Mesenchymal stem cell (in vitro differentiated cells and primary cell): ENCODE data around the gene RCAN1.

Experiments used
- DNase-seq: peaks from one replicate; pipeline ENCODE4 v3.0.0-alpha.2; 2013
- H2AFZ ChIP-seq: one replicate; pipeline ENCODE4 v1.6.1; 2013; ENCODE audit warnings: low read depth, mild to moderate bottlenecking, control low read depth, inconsistent platforms, low read length, moderate library complexity
- H2AK5ac ChIP-seq: 2 replicates; pipeline ENCODE4 v1.6.1; 2013; ENCODE audit warnings: low read length, moderate library complexity, mild to moderate bottlenecking, inconsistent platforms; ENCODE audit not compliant: severe bottlenecking
- H2BK120ac ChIP-seq: one replicate; pipeline ENCODE4 v1.6.1; 2013; ENCODE audit warnings: low read depth, mild to moderate bottlenecking, inconsistent platforms, low read length, moderate library complexity
- H2BK12ac ChIP-seq, 2 experiments: one replicate each; pipeline ENCODE4 v1.6.1; 2013; ENCODE audit warnings: inconsistent platforms in 2 of 2, low read length in 2 of 2, mild to moderate bottlenecking in 2 of 2, moderate library complexity in 2 of 2, control low read depth in 1 of 2
- H2BK15ac ChIP-seq: one replicate; pipeline ENCODE4 v1.6.1; 2013; ENCODE audit warnings: mild to moderate bottlenecking, low read depth, inconsistent platforms; ENCODE audit not compliant: poor library complexity, severe bottlenecking
- H2BK5ac ChIP-seq: 2 replicates; pipeline ENCODE4 v1.6.1; 2013; ENCODE audit warnings: low read depth, mild to moderate bottlenecking, low read length, control low read depth, inconsistent platforms; ENCODE audit not compliant: poor library complexity, severe bottlenecking
- H3K14ac ChIP-seq, 2 experiments: one replicate each; pipeline ENCODE4 v1.6.1; 2013; ENCODE audit warnings: inconsistent platforms in 2 of 2, low read length in 2 of 2, control low read depth in 1 of 2, mild to moderate bottlenecking in 1 of 2, moderate library complexity in 1 of 2
- H3K18ac ChIP-seq, 2 experiments: one replicate each; pipeline ENCODE4 v1.6.1; 2013; ENCODE audit warnings: inconsistent platforms in 2 of 2, low read length in 2 of 2, control low read depth in 1 of 2, low read depth in 1 of 2, mild to moderate bottlenecking in 1 of 2
- H3K23ac ChIP-seq, 2 experiments: one replicate each; pipeline ENCODE4 v1.6.1; 2013; ENCODE audit warnings: inconsistent platforms in 2 of 2, low read length in 2 of 2, mild to moderate bottlenecking in 2 of 2, moderate library complexity in 2 of 2, control low read depth in 1 of 2
- H3K27ac ChIP-seq: 2 replicates; pipeline ENCODE4 v1.5.1; 2013; ENCODE audit warnings: mild to moderate bottlenecking, moderate library complexity, low read length, control low read depth, inconsistent platforms; ENCODE audit not compliant: poor library complexity, severe bottlenecking
- H3K27me3 ChIP-seq, 2 experiments: 2 replicates each; pipeline versions ENCODE4 v1.6.1 to v1.7.0; 2013; ENCODE audit warnings: low read length in 2 of 2, mild to moderate bottlenecking in 2 of 2, moderate library complexity in 2 of 2, control low read depth in 1 of 2, inconsistent platforms in 1 of 2; ENCODE audit not compliant: control insufficient read depth in 1 of 2, insufficient read depth in 1 of 2
- H3K36me3 ChIP-seq, 2 experiments: 2 replicates each; pipeline versions ENCODE4 v1.6.1 to v1.7.0; 2013; ENCODE audit warnings: low read length in 2 of 2, control low read depth in 1 of 2, inconsistent platforms in 1 of 2, low read depth in 1 of 2, mild to moderate bottlenecking in 1 of 2; ENCODE audit not compliant: insufficient read depth in 2 of 2, control insufficient read depth in 1 of 2
- H3K4ac ChIP-seq, 2 experiments: one replicate each; pipeline ENCODE4 v1.6.1; 2013; ENCODE audit warnings: inconsistent platforms in 2 of 2, low read length in 2 of 2, mild to moderate bottlenecking in 2 of 2, moderate library complexity in 2 of 2, control low read depth in 1 of 2, low read depth in 1 of 2
- H3K4me1 ChIP-seq: 2 replicates; pipeline ENCODE4 v1.6.1; 2013; ENCODE audit warnings: low read depth, low read length, control low read depth; ENCODE audit not compliant: control insufficient read depth, insufficient read depth
- H3K4me2 ChIP-seq: 2 replicates; pipeline ENCODE4 v1.6.1; 2013; ENCODE audit warnings: low read length, mild to moderate bottlenecking, inconsistent platforms; ENCODE audit not compliant: poor library complexity, severe bottlenecking
- H3K4me3 ChIP-seq, 2 experiments: 2 replicates each; pipeline versions ENCODE4 v1.5.1 to v1.7.0; 2013; ENCODE audit warnings: low read length in 2 of 2, mild to moderate bottlenecking in 2 of 2, control low read depth in 1 of 2, low read depth in 1 of 2; ENCODE audit not compliant: insufficient read depth in 1 of 2
- H3K79me1 ChIP-seq: replicated peaks from 2 replicates; pipeline ENCODE4 v1.6.1; 2013; ENCODE audit warnings: mild to moderate bottlenecking, control low read depth, low read length, inconsistent platforms; ENCODE audit not compliant: poor library complexity, severe bottlenecking
- H3K9ac ChIP-seq: 2 replicates; pipeline ENCODE4 v1.7.0; 2013; ENCODE audit warnings: mild to moderate bottlenecking, low read length, moderate library complexity
- H3K9me3 ChIP-seq: 2 replicates; pipeline ENCODE4 v1.7.0; 2013; ENCODE audit warnings: mild to moderate bottlenecking, low read length; ENCODE audit not compliant: control insufficient read depth
- H4K8ac ChIP-seq: one replicate; pipeline ENCODE4 v1.6.1; 2013; ENCODE audit warnings: inconsistent platforms, mild to moderate bottlenecking, low read length, moderate library complexity
- H4K91ac ChIP-seq: one replicate; pipeline ENCODE4 v1.6.1; 2013; ENCODE audit warnings: mild to moderate bottlenecking, low read length, inconsistent platforms
- WGBS: methylation state at CpG from one replicate; pipeline ENCODE4 v1.1.7; 2013; ENCODE audit warnings: mixed read lengths; 5-methylcytosine and 5-hydroxymethylcytosine counted together

The RCAN1 gene

GRCh38 chr21:34639250-34639649 is 24.3 kb upstream of the RCAN1 start:
- Histone ChIP-seq H3K4me3 (no peak overlapping the region), H3K36me3 (no peaks in the 10 kb centered on the region), H3K4me2 (no peak overlapping the region), H4K91ac (no peak overlapping the region), H2AFZ (no peak overlapping the region), H3K4me1 (peaks cover 1% of the 10 kb centered on the region), H3K18ac (no peak overlapping the region), H2AK5ac (no peak overlapping the region), H3K27me3 (peaks cover 20 to 24% of the 10 kb centered on the region in 2 experiments), H3K27ac (no peak overlapping the region), H3K9me3 (no peaks in the 10 kb centered on the region), H2BK5ac (no peak overlapping the region), H3K14ac (no peak overlapping the region), H4K8ac (no peak overlapping the region), H3K23ac (no peak overlapping the region), H3K9ac (no peak overlapping the region), H2BK12ac (no peak overlapping the region), H3K4ac (no peak overlapping the region), H2BK120ac (no peak overlapping the region), H2BK15ac (no peak overlapping the region), H3K79me1 (no peaks in the 10 kb centered on the region)
- WGBS = 67% methylated on average over 1 of the region's 1 CpG
- DNase-seq = no peak

GRCh38 chr21:34636961-34637360 is 22.0 kb upstream of the RCAN1 start:
- H2AK5ac ChIP-seq = no peak overlapping the region
- H3K36me3 ChIP-seq = no peaks in the 10 kb centered on the region
- no peak overlapping the region for H4K91ac ChIP-seq
- H3K4ac ChIP-seq = no peak overlapping the region
- H3K9me3 ChIP-seq = no peaks in the 10 kb centered on the region
- no peak overlapping the region for H3K27ac ChIP-seq
- no peak overlapping the region for H3K9ac ChIP-seq
- no peak overlapping the region for H3K4me3 ChIP-seq
- DNase-seq = no peak
- no peaks in the 10 kb centered on the region for H3K79me1 ChIP-seq
- no peak overlapping the region for H3K23ac ChIP-seq
- H3K18ac ChIP-seq = no peak overlapping the region
- H2AFZ ChIP-seq = no peak overlapping the region
- no peak overlapping the region for H2BK5ac ChIP-seq
- peaks cover 1% of the 10 kb centered on the region for H3K4me1 ChIP-seq
- no peak overlapping the region for H2BK15ac ChIP-seq
- H3K14ac ChIP-seq = no peak overlapping the region
- H2BK12ac ChIP-seq = no peak overlapping the region
- peaks cover 41% of the 10 kb centered on the region in 2 experiments for H3K27me3 ChIP-seq
- no peak overlapping the region for H3K4me2 ChIP-seq
- no peak overlapping the region for H2BK120ac ChIP-seq
- WGBS = 85% methylated on average over 3 of the region's 3 CpGs
- no peak overlapping the region for H4K8ac ChIP-seq

GRCh38 chr21:34635307-34635706 is 20.4 kb upstream of the RCAN1 start:
- Histone ChIP-seq H2AFZ (no peak overlapping the region), H2BK12ac (no peak overlapping the region), H3K27ac (no peak overlapping the region), H4K91ac (no peak overlapping the region), H3K9me3 (no peaks in the 10 kb centered on the region), H3K79me1 (no peaks in the 10 kb centered on the region), H3K9ac (no peak overlapping the region), H3K27me3 (peaks cover 51 to 52% of the 10 kb centered on the region in 2 experiments), H3K23ac (no peak overlapping the region), H2AK5ac (no peak overlapping the region), H2BK15ac (no peak overlapping the region), H3K14ac (no peak overlapping the region), H3K18ac (no peak overlapping the region), H4K8ac (no peak overlapping the region), H3K4me1 (no peaks in the 10 kb centered on the region), H2BK120ac (no peak overlapping the region), H3K4me2 (no peak overlapping the region), H3K4me3 (no peak overlapping the region), H2BK5ac (no peak overlapping the region), H3K4ac (no peak overlapping the region), H3K36me3 (no peaks in the 10 kb centered on the region)
- no peak for DNase-seq
- WGBS = 80% methylated on average over 3 of the region's 3 CpGs

- no peak for DNase-seq
- no peak overlapping the region for H2AFZ ChIP-seq
- no peak overlapping the region for H3K4me2 ChIP-seq
- H2BK12ac ChIP-seq = no peak overlapping the region
- H3K27me3 ChIP-seq = peaks cover 51 to 55% of the 10 kb centered on the region in 2 experiments
- WGBS = 85% methylated on average over 1 of the region's 4 CpGs
- no peak overlapping the region for H3K4ac ChIP-seq
- no peak overlapping the region for H3K18ac ChIP-seq
- no peaks in the 10 kb centered on the region for H3K4me1 ChIP-seq
- no peaks in the 10 kb centered on the region for H3K9me3 ChIP-seq
- H3K27ac ChIP-seq = no peak overlapping the region
- H3K14ac ChIP-seq = no peak overlapping the region
- no peaks in the 10 kb centered on the region for H3K79me1 ChIP-seq
- no peak overlapping the region for H2BK15ac ChIP-seq
- no peak overlapping the region for H2BK5ac ChIP-seq
- H3K4me3 ChIP-seq = no peak overlapping the region
- H4K8ac ChIP-seq = no peak overlapping the region
- H4K91ac ChIP-seq = no peak overlapping the region
- H3K23ac ChIP-seq = no peak overlapping the region
- H3K9ac ChIP-seq = no peak overlapping the region
- H2AK5ac ChIP-seq = no peak overlapping the region
- no peaks in the 10 kb centered on the region for H3K36me3 ChIP-seq
- no peak overlapping the region for H2BK120ac ChIP-seq
Measured at GRCh38 chr21:34632498-34632897, 17.6 kb upstream of the RCAN1 start.
